ENCODE measurements around the gene PLCL1.

The PLCL1 gene

GRCh38 chr2:197883354-197884032 lies 79.1 kb downstream of the PLCL1 start:
- no peak overlapping the region for H3K4me3 ChIP-seq (ENCODE audit: low read depth, low read length)
- TF ChIP-seq, protein P1, sequence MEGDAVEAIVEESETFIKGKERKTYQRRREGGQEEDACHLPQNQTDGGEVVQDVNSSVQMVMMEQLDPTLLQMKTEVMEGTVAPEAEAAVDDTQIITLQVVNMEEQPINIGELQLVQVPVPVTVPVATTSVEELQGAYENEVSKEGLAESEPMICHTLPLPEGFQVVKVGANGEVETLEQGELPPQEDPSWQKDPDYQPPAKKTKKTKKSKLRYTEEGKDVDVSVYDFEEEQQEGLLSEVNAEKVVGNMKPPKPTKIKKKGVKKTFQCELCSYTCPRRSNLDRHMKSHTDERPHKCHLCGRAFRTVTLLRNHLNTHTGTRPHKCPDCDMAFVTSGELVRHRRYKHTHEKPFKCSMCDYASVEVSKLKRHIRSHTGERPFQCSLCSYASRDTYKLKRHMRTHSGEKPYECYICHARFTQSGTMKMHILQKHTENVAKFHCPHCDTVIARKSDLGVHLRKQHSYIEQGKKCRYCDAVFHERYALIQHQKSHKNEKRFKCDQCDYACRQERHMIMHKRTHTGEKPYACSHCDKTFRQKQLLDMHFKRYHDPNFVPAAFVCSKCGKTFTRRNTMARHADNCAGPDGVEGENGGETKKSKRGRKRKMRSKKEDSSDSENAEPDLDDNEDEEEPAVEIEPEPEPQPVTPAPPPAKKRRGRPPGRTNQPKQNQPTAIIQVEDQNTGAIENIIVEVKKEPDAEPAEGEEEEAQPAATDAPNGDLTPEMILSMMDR (conservative IDR thresholded peaks at IDR 0.05; ENCODE audit: low read depth, low read length) = no peak
- DNase-seq (ENCODE audit: low read depth) = no peak

DNA sequence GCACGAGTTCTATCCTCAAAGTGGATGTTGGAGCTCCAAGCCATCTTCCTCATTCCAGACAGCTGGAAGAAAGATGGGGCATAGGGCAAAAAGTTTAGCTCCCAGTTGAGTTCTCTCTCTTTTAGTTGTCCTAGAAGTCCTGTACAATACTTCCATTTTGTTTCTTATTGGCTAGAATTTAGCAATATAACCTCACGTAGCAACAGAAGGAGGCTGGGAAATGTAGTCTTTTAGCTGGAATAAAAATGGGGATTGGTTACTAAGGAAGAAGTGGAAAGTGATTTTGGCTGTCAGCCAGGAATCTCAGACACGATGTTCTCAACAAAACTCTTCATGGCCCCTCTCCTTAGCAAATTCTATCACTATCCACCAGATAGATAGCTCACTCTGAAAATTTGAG lies 79.9 kb downstream of the PLCL1 start:
- TF ChIP-seq, protein P1 (conservative IDR thresholded peaks at IDR 0.05; ENCODE audit: low read depth, low read length) = no peak
- no peak overlapping the region for H3K4me3 ChIP-seq (ENCODE audit: low read depth, low read length)
- no peak for DNase-seq (ENCODE audit: low read depth)

DNA sequence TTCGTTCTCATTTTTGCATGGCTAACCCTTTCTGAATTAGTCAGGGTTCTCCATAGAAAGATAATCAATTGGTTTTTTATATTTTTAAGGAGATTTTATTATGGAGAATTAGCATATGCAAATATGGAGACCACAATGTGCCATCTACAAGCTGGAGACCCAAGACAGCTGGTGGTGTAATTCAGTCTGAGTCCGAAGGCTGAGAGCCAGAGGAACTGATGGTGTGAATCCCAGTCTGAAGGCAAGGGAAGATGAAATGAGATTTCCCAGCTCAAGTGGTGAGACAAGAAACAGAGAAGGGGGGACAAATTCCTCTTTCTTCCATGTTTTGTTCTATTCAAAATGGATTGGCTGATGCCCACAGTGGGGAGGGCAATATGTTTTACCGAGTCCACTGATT lies 80.7 kb downstream of the PLCL1 start:
- H3K4me3 ChIP-seq (ENCODE audit: low read depth, low read length) = no peak overlapping the region
- no peak for DNase-seq (ENCODE audit: low read depth)
- TF ChIP-seq, protein P1 (conservative IDR thresholded peaks at IDR 0.05; ENCODE audit: low read depth, low read length) = no peak

DNA sequence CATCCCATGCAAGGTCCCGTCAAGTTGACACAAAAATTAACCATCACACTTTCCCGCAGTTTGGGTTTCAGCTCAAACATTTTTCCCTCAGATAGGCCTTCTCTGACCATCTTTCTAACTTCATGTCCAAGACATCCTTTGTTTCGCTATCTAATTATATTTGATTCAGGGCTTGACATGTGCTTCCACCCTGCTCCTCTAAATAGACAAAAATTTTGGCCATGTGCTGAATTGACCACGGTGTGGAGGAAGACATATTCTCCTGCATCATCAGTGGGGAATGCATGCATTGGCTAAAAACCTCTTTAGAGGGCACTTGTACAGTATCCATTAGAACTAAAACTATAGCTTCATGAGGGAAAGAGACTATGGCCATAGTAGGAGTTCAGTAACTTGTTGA lies 81.2 kb downstream of the PLCL1 start:
- no peak overlapping the region for H3K4me3 ChIP-seq (ENCODE audit: low read depth, low read length)
- TF ChIP-seq, protein P1 (conservative IDR thresholded peaks at IDR 0.05; ENCODE audit: low read depth, low read length) = no peak
- no peak for DNase-seq (ENCODE audit: low read depth)

- no peak overlapping the region for H3K4me3 ChIP-seq (ENCODE audit: low read depth, low read length)
- no peak for DNase-seq (ENCODE audit: low read depth)
- TF ChIP-seq, protein P1 (conservative IDR thresholded peaks at IDR 0.05; ENCODE audit: low read depth, low read length) = no peak
These were observed 83.9 kb downstream of the PLCL1 start for GRCh38 chr2:197888321-197888720.

DNA sequence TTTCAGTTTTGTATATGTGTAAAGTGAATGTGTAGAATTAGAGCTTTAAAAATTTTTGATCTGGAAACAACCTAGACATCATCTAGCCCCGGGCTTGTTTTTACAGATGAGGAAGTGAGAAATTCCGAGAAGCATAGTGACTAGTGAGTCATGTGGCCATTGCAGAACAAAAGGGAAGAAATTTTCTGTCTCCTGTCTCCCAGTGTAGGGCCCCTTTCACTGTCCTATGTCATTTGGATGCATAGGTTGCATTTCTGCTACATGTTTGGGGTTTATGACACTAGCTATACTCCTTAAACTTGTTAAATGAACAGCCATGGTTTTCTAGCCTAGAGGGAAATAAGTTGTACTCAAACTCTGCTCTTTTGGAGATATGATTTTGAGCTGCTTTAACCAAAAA lies 84.6 kb downstream of the PLCL1 start:
- no peak overlapping the region for H3K4me3 ChIP-seq (ENCODE audit: low read depth, low read length)
- DNase-seq (ENCODE audit: low read depth) = peak; percentile 61
- TF ChIP-seq, protein P1 (conservative IDR thresholded peaks at IDR 0.05; ENCODE audit: low read depth, low read length) = no peak

- no peak for DNase-seq (ENCODE audit: low read depth)
- TF ChIP-seq, protein P1 (conservative IDR thresholded peaks at IDR 0.05; ENCODE audit: low read depth, low read length) = no peak
- H3K4me3 ChIP-seq (ENCODE audit: low read depth, low read length) = no peak overlapping the region
These were observed 85.8 kb downstream of the PLCL1 start for GRCh38 chr2:197890168-197890567.
